Fibroblast of skin of scalp (primary cell): ENCODE data around the gene PPM1M.
"Not testable (repeated sequence)": the region's sequence is repeated elsewhere in the genome, so short reads cannot be mapped to it uniquely, and the experiment has no call there.

Source experiments
- DNase-seq: peaks from one replicate; pipeline ENCODE4 v3.0.0-alpha.2; 2013

The PPM1M gene

DNA sequence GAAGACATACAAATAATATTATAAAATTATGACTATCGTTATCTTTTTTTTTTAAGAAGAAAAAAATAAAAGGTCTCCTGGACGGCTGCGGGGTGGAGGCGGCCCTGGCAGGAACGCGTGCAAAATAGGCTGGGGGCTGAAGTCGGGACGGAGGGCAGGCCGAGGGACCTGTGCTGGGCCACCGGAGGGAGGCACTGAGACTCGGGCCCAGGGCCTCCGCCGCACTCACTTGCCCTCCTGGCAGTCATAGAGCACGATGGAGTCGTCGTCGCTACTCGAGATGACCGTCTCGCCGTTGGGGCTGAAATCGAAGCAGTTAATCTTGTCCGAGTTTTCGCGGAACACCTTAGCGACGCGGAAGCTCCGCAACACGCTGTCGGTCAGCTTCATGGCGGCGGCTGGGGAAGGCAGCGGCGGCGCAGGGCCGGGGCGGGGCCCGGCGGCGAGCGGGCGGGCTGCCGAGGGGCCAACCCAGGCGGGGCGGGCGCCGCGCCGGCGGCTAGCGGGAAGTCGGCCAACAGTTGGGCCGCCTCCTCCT lies 32.5 kb downstream of the PPM1M start:
- no peak for DNase-seq

DNA sequence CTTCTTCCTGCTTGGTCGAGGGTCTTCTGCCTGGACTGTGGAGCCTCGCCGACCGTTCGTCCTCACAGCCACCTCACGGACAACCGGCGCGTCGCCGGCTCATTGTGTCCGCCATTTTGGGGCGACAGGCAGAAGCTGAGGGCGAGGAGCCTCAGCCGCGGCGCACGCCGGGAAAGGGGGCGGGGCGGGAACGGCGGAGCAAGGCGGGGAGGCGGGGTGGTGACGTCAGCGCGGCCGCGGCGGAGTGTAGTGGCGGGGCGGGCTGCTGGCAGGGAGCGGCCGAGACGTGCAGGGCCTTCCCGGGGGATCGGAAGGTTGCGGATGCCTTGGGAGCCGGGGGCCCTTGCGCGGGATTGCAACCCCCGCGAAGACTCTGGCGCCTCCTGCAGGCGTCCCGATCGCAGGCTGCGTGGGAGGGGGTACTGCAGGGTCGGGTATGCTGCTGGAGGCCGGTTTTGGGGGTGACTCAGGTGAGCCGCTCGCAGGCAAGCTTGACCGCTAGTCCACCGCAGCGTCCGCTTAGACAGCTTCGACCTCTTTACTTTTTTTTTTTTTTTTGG lies 33.0 kb downstream of the PPM1M start, which contains the start of gene WDR82:
Gene WDR82, minus strand, starts transcription at position 140 of the 560 bp plus-strand sequence. CDS start 288 bp downstream, outside the sequence.
- DNase-seq = peak; percentile 95

DNA sequence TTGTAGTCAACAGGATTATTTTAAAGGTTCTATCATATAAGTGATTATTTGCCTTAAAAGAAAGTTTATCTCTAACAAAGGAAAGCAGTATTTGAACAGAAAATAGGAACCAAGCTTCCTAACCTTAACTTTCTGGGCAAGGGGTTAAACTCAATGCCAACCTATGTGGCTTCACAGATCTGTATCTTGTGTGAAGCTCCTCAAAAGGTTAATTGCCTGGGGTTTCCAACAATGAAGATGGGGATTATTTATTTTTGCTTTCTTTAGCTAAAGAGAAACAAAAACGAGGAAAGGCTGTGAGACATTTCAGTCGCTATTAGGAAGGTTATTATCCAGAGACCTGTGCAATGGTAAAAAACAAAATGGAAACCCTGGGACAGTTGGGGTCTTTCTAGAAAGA lies 34.0 kb downstream of the PPM1M start:
- no peak for DNase-seq

DNA sequence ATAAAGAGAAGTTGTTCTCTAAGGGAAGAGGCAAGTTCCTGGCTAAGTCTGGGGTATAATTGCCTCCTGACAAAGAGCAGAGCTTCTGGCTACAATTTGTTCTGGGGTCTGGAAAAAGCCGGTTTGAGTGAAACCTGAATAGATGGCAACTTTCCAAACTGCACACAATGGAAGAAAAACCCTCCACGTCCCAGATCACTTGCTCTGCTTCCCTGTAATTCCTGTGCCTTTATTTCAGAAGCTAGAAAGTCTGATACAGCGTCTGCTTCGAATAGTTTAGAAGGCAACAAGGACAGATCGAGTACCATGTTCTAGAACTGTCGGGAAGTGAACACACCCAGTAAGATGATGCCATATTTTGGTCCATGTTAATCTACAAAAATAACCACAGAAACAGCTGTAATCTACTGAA lies 34.5 kb downstream of the PPM1M start:
- peak; percentile 27 for DNase-seq

DNA sequence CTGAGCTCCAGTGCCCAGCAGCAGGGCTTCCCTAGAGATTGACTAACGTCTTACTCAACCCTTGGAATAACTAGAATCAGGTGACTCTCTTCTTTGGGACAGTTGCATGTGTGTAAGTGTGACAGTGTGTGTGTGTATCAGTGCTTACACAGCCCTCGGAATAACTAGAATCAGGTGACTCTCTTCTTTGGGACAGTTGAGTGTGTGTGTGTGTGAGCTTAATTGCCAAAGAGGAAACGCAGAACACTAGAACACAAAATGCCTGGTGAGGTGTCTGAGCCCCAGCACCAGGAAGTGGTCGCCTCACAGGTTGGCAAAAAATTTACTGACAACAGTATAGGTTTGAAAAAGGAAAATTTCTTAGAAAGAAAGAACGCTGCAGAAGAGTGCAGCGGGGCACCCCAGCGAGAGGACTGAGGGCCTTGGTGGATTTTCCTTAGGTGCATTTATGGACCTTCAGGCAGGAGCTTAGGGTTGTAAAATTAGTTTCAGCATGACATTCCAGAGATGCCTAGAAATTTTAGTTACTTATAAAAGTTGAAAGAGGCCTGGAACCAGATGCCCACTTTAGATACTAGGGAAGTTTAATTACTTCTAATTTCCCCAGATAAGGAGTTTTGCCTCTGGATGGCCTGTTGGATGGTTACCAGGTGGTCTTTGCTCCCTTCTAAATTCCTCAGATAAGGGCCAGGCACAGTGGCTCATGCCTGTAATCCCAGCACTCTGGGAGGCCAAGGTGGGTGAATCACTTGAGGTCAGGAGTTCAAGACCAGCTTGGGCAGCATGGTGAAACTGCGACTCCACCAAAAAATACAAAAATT lies 36.6 kb downstream of the PPM1M start:
- no peak for DNase-seq

DNA sequence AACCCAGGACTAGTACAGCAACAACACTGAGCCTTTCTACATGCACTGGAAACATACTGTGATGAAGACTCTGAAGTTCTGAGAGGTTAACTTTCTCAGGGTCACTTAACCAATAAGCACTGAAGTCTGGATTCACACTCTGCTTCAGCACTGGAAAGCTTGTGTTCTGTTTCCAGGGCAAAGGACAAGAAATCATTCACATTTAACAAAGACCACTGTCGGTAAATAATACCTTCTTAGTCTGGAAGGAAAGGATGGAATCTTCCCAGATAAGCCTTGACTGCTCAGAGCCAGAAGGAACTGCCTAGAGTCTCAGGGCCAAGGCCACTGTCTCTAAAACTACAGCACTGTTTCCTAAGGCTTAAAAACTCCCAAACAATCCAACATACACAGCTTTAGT lies 37.7 kb downstream of the PPM1M start:
- no peak for DNase-seq

DNA sequence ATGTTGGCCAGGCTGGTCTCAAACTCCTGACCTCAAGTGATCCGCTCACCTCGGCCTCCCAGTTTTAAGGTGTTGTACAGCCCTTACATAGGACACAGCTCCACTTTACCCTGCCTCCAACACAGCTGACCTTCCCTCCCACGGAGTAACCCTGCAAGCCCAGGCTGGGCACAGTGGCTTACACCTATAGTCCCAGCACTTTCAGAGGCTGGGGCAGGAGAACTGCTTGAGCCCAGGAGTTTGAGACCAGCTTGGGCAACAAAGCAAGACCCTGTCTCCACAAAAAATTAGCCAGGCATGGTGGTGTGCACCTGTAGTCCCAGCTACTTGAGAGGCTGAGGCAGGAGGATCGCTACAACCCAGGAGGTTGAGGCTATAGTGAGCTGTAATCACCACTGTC lies 38.5 kb downstream of the PPM1M start:
- DNase-seq = not testable (repeated sequence)

DNA sequence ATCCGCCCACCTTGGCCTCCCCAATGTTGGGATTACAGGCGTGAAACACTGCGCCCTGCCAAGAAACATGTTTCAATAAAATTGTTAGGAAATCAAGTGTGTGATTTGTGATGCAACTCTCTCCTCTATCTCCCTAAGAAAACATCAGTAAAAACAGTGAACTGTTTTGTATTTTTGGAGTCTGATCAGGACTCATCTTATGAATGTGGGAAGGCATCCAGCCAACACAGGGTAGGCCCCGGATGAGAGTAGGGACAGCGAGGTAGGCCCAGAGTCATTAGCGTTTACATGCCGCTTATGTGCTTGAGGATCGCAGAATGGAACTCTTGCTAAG lies 41.2 kb downstream of the PPM1M start:
- DNase-seq = no peak

DNA sequence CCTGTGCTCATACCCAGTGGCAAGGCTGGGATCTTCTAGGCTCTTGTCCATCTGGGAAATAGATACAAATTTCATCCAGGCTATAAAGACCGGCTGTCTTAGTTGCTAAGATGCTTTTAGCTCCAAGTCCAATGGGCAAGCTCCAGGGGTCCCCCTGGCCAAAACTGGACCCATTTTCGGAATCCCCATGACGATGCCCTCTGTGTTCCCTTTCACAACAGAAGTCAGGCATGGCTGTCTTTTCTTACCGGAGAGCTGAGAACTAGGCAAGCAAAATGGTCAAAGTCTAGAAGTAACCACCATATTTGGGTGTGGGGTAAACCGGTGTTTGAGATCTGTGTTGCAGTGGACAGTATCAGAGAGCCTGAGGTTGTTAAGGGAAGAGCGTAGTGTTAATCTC lies 43.1 kb downstream of the PPM1M start:
- DNase-seq = no peak

DNA sequence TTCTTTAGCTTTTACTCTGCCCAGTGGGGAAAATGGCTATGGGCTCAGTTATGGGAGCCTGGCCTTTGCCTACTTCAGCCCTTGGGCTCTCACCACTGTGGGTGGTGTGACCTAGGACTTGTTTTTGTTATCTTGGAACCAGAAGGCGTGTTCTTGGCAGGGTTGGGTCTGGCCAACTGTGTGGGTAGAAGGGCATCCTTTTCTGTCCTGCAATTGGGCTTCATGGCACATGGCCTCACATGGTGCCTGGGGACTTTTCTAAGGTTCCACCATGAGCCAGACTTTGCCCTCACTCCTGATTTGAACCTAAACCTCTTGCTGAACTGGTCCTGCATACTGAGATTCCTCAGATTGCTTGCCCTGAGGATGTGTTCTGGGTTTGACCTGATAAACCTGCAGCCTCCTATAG lies 43.8 kb downstream of the PPM1M start:
- no peak for DNase-seq

DNA sequence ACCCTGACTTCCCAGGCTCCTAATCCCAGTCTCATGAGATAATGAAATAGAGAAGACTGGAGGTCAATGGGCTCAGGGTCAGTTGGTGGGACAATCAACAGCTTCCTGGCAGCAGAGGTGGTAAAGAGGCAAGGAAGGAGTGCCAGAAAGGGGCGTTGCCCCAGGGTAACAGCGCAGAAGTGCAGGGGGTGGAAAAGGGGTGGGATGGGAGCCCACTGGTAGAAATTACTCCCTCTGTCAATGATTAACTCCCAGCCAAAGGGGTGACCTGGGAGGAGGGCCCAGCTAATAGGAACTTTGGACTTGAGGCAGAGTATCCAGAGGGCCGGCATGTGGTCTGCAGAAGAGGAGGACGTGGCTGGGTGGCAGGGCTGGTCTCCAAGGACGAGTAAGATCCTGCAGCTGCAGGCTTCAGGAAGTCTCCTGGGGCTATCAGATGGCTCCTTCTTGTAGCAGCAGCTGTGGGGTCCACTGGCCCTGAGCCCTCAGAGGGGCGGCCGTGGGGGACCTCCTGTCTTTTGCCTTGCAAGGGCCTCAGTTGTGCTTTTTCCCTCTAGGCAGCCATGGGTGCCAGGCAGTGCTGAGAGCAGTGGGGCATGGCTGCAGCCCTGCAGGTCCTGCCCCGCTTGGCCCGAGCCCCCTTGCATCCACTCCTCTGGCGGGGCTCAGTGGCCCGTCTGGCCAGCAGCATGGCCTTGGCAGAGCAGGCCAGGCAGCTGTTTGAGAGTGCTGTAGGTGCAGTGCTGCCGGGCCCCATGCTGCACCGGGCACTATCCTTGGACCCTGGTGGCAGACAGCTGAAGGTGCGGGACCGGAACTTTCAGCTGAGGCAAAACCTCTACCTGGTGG lies 44.4 kb downstream of the PPM1M start:
- DNase-seq = no peak

DNA sequence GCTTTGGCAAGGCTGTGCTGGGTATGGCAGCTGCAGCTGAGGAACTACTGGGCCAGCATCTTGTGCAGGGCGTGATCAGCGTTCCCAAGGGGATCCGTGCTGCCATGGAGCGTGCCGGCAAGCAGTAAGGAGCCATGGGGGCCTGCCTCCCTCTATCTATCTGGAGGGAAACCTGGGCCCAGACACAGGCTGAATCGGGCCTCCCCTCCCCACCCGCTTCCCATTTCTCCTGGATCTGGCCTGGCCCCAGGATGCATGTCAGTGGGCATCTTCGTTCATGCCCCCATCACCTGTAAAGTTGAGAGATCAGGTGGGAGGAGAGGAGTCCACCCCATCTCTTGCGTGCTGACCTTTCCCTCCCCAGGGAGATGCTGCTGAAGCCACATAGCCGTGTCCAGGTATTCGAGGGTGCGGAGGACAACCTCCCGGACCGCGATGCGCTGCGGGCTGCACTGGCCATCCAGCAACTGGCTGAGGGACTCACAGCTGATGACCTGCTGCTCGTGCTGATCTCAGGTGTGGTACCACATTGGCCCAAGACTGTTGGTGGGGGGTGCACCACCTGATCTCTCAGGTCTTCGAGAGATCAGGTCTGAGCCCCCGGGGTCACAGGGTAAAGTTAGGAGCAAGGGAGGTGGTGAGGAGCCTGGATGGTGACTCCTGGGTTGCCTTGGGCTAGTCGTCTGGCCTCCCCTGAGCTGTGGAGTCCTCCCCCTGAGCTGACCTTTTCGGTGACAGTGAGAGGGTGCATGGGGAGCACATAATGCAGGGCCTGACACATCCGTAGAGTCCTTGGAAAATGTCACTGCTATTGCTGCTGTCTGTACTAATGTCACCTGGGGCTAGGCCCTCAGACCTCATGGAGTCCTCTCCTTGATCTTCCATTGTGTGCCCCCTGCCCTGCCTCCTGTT lies 45.3 kb downstream of the PPM1M start:
- DNase-seq = no peak

DNA sequence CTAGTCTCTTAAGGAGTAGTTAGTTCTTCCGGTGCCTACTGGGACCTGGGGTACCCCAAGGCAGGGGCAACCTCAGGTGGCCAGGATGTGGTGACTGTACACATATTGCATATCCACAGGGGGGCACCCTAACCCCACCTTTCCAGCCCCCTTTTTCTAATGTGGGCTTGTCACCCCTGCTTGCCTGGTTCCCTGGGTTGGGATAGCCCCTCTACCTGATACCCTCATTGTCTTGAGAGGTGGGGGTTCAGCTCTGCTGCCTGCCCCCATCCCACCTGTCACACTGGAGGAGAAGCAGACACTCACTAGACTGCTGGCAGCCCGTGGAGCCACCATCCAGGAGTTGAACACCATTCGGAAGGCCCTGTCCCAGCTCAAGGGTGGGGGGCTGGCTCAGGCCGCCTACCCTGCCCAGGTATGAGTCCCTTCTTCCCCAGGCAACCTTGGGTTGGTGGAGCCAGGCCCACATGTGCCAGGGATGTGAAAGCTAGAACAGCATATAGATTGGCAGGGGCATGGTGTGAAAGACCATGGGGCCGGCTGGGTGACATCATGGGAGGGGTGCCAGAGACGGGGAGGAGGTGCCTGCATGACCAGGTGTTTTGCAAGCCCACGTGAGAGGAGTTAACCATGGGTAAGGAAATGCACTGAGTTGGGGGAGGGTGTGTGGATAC lies 46.1 kb downstream of the PPM1M start:
- no peak for DNase-seq

DNA sequence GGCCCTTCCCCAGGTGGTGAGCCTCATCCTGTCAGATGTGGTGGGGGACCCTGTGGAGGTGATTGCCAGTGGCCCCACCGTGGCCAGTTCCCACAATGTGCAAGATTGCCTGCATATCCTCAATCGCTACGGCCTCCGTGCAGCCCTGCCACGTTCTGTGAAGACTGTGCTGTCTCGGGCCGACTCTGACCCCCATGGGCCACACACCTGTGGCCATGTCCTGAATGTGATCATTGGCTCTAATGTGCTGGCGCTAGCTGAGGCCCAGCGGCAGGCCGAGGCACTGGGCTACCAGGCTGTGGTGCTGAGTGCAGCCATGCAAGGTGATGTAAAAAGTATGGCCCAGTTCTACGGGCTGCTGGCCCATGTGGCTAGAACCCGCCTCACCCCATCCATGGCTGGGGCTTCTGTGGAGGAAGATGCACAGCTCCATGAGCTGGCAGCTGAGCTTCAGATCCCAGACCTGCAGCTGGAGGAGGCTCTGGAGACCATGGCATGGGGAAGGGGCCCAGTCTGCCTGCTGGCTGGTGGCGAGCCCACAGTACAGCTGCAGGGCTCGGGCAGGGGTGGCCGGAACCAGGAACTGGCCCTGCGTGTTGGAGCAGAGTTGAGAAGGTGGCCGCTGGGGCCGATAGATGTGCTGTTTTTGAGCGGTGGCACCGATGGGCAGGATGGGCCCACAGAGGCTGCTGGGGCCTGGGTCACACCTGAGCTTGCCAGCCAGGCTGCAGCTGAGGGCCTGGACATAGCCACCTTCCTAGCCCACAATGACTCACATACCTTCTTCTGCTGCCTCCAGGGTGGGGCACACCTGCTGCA lies 46.9 kb downstream of the PPM1M start:
- DNase-seq = no peak

DNA sequence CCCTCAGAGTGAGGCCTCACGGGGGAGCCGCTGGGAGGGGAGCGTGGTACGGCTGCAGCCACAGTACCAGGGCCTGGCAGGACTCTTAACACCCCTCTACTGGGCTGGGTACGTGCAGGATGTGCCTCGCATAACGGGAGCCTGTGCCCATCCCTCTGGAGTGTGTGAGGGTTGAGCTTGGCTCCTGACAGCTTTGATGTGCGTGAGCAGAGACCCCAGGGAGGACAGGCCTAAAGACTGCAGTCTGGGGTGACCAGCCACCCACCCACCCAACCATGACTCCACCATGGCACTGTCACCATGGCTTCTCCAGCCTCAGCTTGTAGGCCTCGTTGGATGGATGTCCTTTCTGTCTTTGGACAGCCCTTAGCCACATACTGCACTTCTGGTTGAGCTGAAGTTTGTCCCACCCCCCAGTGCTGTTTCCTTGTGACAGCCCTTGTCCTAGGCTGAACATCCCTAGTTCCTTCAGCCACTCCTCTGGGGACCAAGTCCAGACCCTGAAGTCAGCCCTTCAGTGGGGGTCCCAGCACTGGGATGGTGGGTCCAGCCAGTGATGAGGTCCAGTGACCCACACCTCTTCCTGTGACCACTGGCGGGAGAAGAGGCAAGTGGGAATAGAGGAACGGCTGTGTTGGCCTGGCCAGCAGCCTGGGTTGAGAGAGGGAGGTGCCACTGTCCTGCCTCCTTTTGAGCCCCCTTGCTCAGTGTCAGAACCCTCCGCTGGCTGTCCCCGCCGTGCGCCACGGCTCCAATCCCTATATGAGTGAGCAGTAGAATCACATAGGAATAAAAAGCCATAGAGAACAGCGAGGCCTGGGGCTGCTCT lies 48.1 kb downstream of the PPM1M start:
- no peak for DNase-seq

DNA sequence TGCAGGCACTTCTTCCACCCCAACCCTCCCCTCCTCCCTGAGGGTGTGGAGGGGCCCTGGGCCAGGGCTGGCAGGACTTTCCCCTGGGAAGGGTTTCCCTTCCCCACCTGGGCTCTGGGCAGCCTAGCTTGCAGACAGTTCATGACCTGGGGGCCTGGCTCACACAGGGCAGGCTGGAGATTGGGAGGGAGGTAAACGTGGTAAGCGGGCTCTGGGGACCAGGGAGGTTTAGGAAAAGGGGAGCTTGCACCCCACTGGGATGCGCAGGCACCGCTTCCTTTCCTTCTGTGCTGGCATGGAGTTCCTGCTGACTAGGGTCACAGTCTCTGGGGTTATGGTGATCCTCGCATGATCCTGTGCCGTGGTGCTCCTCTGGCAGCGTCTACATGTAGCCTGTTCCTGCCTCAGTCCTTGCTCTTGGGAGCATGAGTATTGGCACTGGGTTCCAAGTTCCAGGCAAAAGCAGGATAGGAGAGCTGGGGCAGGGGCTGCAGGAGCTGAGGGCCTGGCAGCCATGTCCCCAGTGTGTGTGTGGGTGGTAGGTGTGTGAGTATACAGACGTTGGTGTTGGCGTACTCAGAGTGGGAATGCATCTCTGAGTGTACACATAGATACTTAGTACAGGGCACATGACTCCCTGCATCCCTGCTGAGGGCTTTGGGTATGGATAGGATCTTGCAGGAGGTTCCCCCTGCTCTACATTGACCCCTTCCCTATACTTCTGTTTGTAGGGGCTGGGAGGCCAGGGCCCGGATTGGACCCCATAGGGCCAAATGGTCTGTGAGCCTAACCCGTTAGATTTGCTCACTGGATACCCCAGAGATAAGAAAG lies 49.0 kb downstream of the PPM1M start:
- DNase-seq = no peak

DNA sequence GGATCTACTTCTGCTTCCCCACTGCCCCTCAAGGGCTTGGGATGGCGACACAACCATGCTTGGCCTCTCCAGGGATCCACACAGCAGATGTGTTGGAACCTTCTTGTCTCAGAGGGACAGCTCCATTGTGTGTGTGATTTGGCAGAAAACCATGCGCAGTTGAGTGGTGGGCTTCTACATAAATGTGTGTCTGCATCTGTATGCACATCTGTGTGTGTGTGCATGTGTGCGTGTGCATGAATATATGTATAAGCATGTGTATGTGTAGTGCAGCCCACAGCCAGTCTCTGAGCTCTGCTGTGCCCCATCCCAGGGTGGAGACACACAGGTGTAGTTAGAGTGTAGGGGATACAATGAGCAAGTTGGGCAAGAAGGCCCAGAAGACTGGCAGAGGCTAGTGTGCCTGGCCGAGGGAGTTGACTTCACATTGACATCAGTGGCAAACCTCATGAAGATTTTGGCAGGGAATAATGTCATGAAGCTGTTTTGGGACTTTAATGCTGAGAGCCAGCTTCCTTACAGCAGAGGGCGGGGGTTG lies 50.2 kb downstream of the PPM1M start:
- no peak for DNase-seq
